Uterus (tissue), 2 donors: ENCODE data around the gene TMCO4.

Source experiments
- POLR2A ChIP-seq, 2 donors: fragments of 450-650 bp; IDR thresholded peaks; one replicate each; pipeline ENCODE4 v1.6.1; 2016; ENCODE audit warnings: antibody characterized with exemption in 2 of 2, mild to moderate bottlenecking in 1 of 2, moderate library complexity in 1 of 2
- TF ChIP-seq, protein P1 (sequence below), 4 experiments: fragments of 200-600 bp in 2 of 4; fragments of 450-650 bp in 2 of 4; sonication (generic) in 2 of 4; IDR thresholded peaks; one replicate each; pipeline ENCODE4 v1.5.1; 2016 to 2019; ENCODE audit warnings: antibody characterized with exemption in 4 of 4, mild to moderate bottlenecking in 2 of 4, moderate library complexity in 1 of 4

DNA sequence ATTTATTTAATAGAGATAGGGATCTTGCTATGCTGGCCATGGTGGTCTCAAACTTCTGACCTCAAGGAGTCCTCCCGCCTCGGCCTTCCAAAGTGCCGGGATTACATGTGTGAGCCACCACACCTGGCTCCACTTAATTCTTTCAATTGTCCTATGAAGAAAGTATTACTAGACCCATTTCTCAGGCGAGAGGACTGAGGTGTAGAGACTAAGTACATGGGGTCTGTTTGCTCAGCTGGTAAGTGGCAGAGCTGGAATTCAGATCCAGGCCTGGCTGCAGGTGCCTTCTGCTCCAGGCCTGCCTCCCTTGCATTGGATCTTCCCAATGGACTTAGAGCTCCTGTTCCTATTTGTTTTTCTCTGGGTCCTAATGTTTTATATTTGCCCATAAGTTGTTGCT lies 79.5 kb downstream of the TMCO4 start:
- TF ChIP-seq, protein P1, sequence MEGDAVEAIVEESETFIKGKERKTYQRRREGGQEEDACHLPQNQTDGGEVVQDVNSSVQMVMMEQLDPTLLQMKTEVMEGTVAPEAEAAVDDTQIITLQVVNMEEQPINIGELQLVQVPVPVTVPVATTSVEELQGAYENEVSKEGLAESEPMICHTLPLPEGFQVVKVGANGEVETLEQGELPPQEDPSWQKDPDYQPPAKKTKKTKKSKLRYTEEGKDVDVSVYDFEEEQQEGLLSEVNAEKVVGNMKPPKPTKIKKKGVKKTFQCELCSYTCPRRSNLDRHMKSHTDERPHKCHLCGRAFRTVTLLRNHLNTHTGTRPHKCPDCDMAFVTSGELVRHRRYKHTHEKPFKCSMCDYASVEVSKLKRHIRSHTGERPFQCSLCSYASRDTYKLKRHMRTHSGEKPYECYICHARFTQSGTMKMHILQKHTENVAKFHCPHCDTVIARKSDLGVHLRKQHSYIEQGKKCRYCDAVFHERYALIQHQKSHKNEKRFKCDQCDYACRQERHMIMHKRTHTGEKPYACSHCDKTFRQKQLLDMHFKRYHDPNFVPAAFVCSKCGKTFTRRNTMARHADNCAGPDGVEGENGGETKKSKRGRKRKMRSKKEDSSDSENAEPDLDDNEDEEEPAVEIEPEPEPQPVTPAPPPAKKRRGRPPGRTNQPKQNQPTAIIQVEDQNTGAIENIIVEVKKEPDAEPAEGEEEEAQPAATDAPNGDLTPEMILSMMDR (IDR thresholded peaks at IDR 0.05), result no peak
- TF ChIP-seq POLR2A (IDR thresholded peaks at IDR 0.05), result no peak
